Measurements from ENCODE around the gene ZNF3. TPM values are rescaled to one million over a fixed set of nuclear protein-coding genes. Genes with fewer than 3 reads are reported as not detected.
"Not testable (repeated sequence)": the region's sequence is repeated elsewhere in the genome, so short reads cannot be mapped to it uniquely, and the experiment has no call there.

Gene ZNF3
- total RNA-seq (2021; ENCODE audit: unreplicated experiment) (32.9 TPM), Bru-seq, nascent RNA (percentile 85 among the genes with signal in this experiment), BruChase-seq, experiment 1, labeled RNA remaining after a 2-hour chase (percentile 87 among the genes with signal in this experiment), BruChase-seq, experiment 2, labeled RNA remaining after a 6-hour chase (percentile 78 among the genes with signal in this experiment)
- polyA plus RNA-seq (2012; ENCODE audit: insufficient read length): 22.0 TPM
- long read RNA-seq, transcript ZNF3-202 (6 exons, 2,799 nt): major isoform, 22 of 70 reads
- long read RNA-seq, transcript ZNF3-204 (4 exons, 595 nt): minor isoform, 5 of 70 reads
- long read RNA-seq, partial matches to known transcripts: 1 of 70 reads
- long read RNA-seq, other reads (novel, unspliced or antisense): 39 of 70 reads

DNA sequence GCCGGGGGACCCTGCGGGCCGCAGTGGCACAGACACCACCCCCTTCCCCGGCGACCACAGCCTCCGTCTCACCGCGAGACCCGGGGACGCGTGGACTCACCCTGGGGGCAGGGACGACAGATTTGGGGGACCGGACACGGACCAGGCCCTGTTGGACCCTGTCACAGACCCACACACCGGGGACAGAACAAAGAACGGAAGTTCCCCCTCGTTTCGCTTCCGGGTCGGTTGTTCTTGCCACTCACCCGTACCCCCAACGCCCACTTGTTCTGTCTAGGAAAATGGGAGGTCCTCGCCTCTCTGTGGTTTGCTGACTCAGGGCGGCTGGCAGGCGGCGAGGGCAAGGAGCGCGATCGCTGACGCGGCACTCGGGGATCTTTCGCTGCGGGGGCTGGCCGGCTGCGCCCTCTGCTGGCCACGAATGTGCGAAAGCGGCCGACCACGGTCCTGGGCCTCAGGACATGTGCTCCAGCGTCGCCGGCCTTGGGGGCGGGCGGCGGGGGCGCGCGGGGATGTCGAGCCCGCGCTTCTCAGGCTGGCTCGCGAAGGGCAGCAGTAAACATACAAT, at the start of gene ZNF3:
Gene ZNF3, minus strand, starts transcription at position 189 of the 568 bp plus-strand sequence. CDS start 4,366 bp downstream, outside the sequence.
- CTCF ChIA-PET: no interaction called here
- ATAC-seq (peak; percentile 97), DNase-seq (ENCODE audit: low read depth, low spot score) (peak; percentile 100)
- in situ Hi-C loops (cut with HindIII; ENCODE audit: low pct_unique_long_range_greater_than_20kb, low sequenced_read_pairs) (no loop called here), intact Hi-C loops (cut with micrococcal nuclease; ENCODE audit: unreplicated experiment) (loop anchor here (10.0 kb wide), 1 partner anchor 87 kb away; no protein-coding TSS in a partner anchor)
- peak within 1 kb of the TSS; percentile 91 for H3K27ac ChIP-seq (ENCODE audit: low read length)
- peak within 1 kb of the TSS; percentile 76 to 99 for H3K4me3 ChIP-seq (ENCODE audit: low read depth in 2 of 2, low read length in 2 of 2)
- H3K36me3 ChIP-seq (ENCODE audit: control insufficient read depth, insufficient read depth, low read length): peaks cover 12% of the 10 kb centered on the region
- peaks cover 9% of the 10 kb centered on the region for H3K4me1 ChIP-seq (ENCODE audit: control insufficient read depth, insufficient read depth, low read length)
- TF ChIP-seq, protein P1, sequence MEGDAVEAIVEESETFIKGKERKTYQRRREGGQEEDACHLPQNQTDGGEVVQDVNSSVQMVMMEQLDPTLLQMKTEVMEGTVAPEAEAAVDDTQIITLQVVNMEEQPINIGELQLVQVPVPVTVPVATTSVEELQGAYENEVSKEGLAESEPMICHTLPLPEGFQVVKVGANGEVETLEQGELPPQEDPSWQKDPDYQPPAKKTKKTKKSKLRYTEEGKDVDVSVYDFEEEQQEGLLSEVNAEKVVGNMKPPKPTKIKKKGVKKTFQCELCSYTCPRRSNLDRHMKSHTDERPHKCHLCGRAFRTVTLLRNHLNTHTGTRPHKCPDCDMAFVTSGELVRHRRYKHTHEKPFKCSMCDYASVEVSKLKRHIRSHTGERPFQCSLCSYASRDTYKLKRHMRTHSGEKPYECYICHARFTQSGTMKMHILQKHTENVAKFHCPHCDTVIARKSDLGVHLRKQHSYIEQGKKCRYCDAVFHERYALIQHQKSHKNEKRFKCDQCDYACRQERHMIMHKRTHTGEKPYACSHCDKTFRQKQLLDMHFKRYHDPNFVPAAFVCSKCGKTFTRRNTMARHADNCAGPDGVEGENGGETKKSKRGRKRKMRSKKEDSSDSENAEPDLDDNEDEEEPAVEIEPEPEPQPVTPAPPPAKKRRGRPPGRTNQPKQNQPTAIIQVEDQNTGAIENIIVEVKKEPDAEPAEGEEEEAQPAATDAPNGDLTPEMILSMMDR (IDR thresholded peaks at IDR 0.05): peak; percentile 98
- TF ChIP-seq TCF7L2 (IDR thresholded peaks at IDR 0.05; ENCODE audit: low read depth, low read length) (peak; percentile 60), SIN3A (IDR thresholded peaks at IDR 0.05; ENCODE audit: borderline replicate concordance, insufficient read depth, low read depth, low read length) (peak; percentile 85), POLR2AphosphoS5 (IDR thresholded peaks at IDR 0.05; ENCODE audit: low read depth, low read length) (peak; percentile 86)
- TF ChIP-seq, protein P2, sequence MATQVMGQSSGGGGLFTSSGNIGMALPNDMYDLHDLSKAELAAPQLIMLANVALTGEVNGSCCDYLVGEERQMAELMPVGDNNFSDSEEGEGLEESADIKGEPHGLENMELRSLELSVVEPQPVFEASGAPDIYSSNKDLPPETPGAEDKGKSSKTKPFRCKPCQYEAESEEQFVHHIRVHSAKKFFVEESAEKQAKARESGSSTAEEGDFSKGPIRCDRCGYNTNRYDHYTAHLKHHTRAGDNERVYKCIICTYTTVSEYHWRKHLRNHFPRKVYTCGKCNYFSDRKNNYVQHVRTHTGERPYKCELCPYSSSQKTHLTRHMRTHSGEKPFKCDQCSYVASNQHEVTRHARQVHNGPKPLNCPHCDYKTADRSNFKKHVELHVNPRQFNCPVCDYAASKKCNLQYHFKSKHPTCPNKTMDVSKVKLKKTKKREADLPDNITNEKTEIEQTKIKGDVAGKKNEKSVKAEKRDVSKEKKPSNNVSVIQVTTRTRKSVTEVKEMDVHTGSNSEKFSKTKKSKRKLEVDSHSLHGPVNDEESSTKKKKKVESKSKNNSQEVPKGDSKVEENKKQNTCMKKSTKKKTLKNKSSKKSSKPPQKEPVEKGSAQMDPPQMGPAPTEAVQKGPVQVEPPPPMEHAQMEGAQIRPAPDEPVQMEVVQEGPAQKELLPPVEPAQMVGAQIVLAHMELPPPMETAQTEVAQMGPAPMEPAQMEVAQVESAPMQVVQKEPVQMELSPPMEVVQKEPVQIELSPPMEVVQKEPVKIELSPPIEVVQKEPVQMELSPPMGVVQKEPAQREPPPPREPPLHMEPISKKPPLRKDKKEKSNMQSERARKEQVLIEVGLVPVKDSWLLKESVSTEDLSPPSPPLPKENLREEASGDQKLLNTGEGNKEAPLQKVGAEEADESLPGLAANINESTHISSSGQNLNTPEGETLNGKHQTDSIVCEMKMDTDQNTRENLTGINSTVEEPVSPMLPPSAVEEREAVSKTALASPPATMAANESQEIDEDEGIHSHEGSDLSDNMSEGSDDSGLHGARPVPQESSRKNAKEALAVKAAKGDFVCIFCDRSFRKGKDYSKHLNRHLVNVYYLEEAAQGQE (IDR thresholded peaks at IDR 0.05; ENCODE audit: insufficient read depth in 1 of 2, low read depth in 2 of 2, low read length in 1 of 2): no peak; a peak in 1 of 4 replicates
- peaks cover 7% of the 10 kb centered on the region; the same call in 1 of the 2 replicates for H3K9me3 ChIP-seq (ENCODE audit: control insufficient read depth, insufficient read depth, low read depth, low read length)
- no TSS peak for BruUV-seq (replicated peaks)
- POLR2A ChIA-PET: no interaction called here
- H3K27me3 ChIP-seq (ENCODE audit: control insufficient read depth, insufficient read depth, low read length): no peaks in the 10 kb centered on the region

GRCh38 chr7:100130608-100131453, 49.3 kb upstream of the ZNF3 start:
- intact Hi-C loops (cut with micrococcal nuclease; ENCODE audit: unreplicated experiment) (loop anchor here (5.0 kb wide), 1 partner anchor 86 kb away; the partner anchor contains the start of gene PVRIG), in situ Hi-C loops (cut with HindIII; ENCODE audit: low pct_unique_long_range_greater_than_20kb, low sequenced_read_pairs) (no loop called here)
- ChIA-PET CTCF (interaction anchor here (0.6 to 1.2 kb wide), 3 partner anchors 9 to 124 kb away, joined by 5 to 13 read pairs (median 6); partner anchors contain the start of gene LAMTOR4), POLR2A (no interaction called here)
- peak overlapping the region in 1 of 2 experiments; percentile 14; a peak in 2 of 4 replicates for H3K4me3 ChIP-seq (ENCODE audit: low read depth in 2 of 2, low read length in 2 of 2)
- 0 out of 2 replicates have a peak overlapping the region, but pooled peaks have one; percentile 37 for H3K27ac ChIP-seq (ENCODE audit: low read length)
- peak; percentile 47 for ATAC-seq
- 0 out of 2 replicates have a peak, but pooled peaks cover 7% of the 10 kb centered on the region for H3K4me1 ChIP-seq (ENCODE audit: control insufficient read depth, insufficient read depth, low read length)
- no peaks in the 10 kb centered on the region for H3K9me3 ChIP-seq (ENCODE audit: control insufficient read depth, insufficient read depth, low read depth, low read length)
- TF ChIP-seq, protein P2 (IDR thresholded peaks at IDR 0.05; ENCODE audit: insufficient read depth in 1 of 2, low read depth in 2 of 2, low read length in 1 of 2): no peak
- TF ChIP-seq, protein P1 (IDR thresholded peaks at IDR 0.05): peak; percentile 97
- peaks cover 2% of the 10 kb centered on the region; the same call in 1 of the 2 replicates for H3K36me3 ChIP-seq (ENCODE audit: control insufficient read depth, insufficient read depth, low read length)
- no TSS peak for BruUV-seq (replicated peaks)
- DNase-seq (ENCODE audit: low read depth, low spot score): no peak
- no peaks in the 10 kb centered on the region for H3K27me3 ChIP-seq (ENCODE audit: control insufficient read depth, insufficient read depth, low read length)

DNA sequence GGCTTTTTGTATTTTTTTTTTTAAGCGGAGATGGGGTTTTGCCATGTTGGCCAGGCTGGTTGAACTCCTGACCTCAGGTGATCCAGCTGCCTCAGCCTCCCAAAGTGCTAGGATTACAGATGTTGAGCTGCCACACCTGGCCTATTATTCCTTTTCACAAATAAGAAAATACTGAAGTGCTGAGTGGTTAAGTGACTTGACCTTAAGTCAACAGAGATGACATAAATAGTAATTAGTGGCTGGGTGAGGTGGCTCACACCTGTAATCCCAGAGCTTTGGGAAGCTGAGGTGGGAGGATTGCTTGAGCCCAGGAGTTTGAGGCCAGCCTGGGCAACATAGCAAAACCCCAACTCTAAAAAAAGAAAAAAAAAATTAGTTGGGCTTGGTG, 48.7 kb upstream of the ZNF3 start:
- ATAC-seq; H3K9me3 ChIP-seq (ENCODE audit: control insufficient read depth, insufficient read depth, low read depth, low read length); H3K27me3 ChIP-seq (ENCODE audit: control insufficient read depth, insufficient read depth, low read length); DNase-seq (ENCODE audit: low read depth, low spot score); H3K4me3 ChIP-seq (ENCODE audit: low read depth in 2 of 2, low read length in 2 of 2); CTCF ChIA-PET; H3K27ac ChIP-seq (ENCODE audit: low read length); POLR2A ChIA-PET; H3K36me3 ChIP-seq (ENCODE audit: control insufficient read depth, insufficient read depth, low read length); BruUV-seq (replicated peaks); in situ Hi-C loops (cut with HindIII; ENCODE audit: low pct_unique_long_range_greater_than_20kb, low sequenced_read_pairs): not testable (repeated sequence)
- peaks cover 12% of the 10 kb centered on the region for H3K4me1 ChIP-seq (ENCODE audit: control insufficient read depth, insufficient read depth, low read length)
- intact Hi-C loops (cut with micrococcal nuclease; ENCODE audit: unreplicated experiment): loop anchor here (5.0 kb wide), 1 partner anchor 87 kb away; the partner anchor contains the start of gene PVRIG

All from Panc1 (cell line).